SW 1271 (cell line): ENCODE data around the gene IL12A.

Experiments
- DNase-seq, 2 experiments: peaks; one replicate each; lab custom pipeline; 2025; lab: John Stamatoyannopoulos, UW

The IL12A gene

GRCh38 chr3:160027541-160028195 lies 39.0 kb downstream of the IL12A start:
- DNase-seq = peak in 1 of 2 experiments; percentile 13

- no peak for DNase-seq
These were observed 47.1 kb downstream of the IL12A start for GRCh38 chr3:160035757-160036156.

GRCh38 chr3:160038862-160039562 lies 50.4 kb downstream of the IL12A start:
- no peak for DNase-seq

GRCh38 chr3:160040181-160040580 lies 51.5 kb downstream of the IL12A start:
- no peak for DNase-seq

- no peak for DNase-seq
These were observed 52.8 kb downstream of the IL12A start for GRCh38 chr3:160041465-160041864.

- DNase-seq = no peak
These were observed 55.5 kb downstream of the IL12A start for GRCh38 chr3:160044121-160044520.
